Adrenal gland (tissue), 12 donors: ENCODE data around the gene LHPP. TPM values are rescaled to one million over a fixed set of nuclear protein-coding genes. Genes with fewer than 3 reads are reported as not detected.

Experiments
- DNase-seq, 7 donors: peaks; one replicate each; pipeline ENCODE4 v3.0.0-alpha.2; 2019 to 2020
- H3K27ac ChIP-seq, 5 donors: fragments of 200-600 bp; sonication (generic) in 4 of 5; 1 replicate in 3 of 5; 2 replicates in 2 of 5; pipeline versions ENCODE4 v1.5.1 to v1.8.0; 2016 to 2020; ENCODE audit warnings: mild to moderate bottlenecking in 1 of 5
- H3K27me3 ChIP-seq: fragments of 200-600 bp; 2 replicates; pipeline ENCODE4 v1.8.0; 2021
- H3K36me3 ChIP-seq, 2 donors: fragments of 200-600 bp; replicated peaks in 1 of 2; 1 replicate in 1 of 2; 2 replicates in 1 of 2; pipeline versions ENCODE4 v1.5.1 to v1.8.0; 2018 to 2022
- H3K4me1 ChIP-seq, 2 donors: fragments of 200-600 bp; replicated peaks in 1 of 2; 1 replicate in 1 of 2; 2 replicates in 1 of 2; pipeline versions ENCODE4 v1.5.1 to v1.8.0; 2018 to 2021
- H3K4me3 ChIP-seq, 4 donors: fragments of 200-600 bp; sonication (generic) in 3 of 4; one replicate each; pipeline ENCODE4 v1.5.1; 2016 to 2018
- H3K9me3 ChIP-seq, 3 donors: fragments of 200-600 bp; sonication (generic) in 1 of 3; replicated peaks in 1 of 3; 1 replicate in 2 of 3; 2 replicates in 1 of 3; pipeline versions ENCODE4 v1.5.1 to v1.8.0; 2016 to 2021
- CTCF ChIP-seq, 6 experiments: fragments of 450-650 bp in 4 of 6; fragments of 200-600 bp in 2 of 6; sonication (generic) in 1 of 6; IDR thresholded peaks; 1 replicate in 5 of 6; 2 replicates in 1 of 6; pipeline versions ENCODE4 v1.5.1 to v1.8.0; 2016 to 2021; ENCODE audit warnings: antibody characterized with exemption in 6 of 6, mild to moderate bottlenecking in 2 of 6, moderate library complexity in 1 of 6
- POLR2A ChIP-seq, 2 donors: fragments of 450-650 bp; IDR thresholded peaks; one replicate each; pipeline ENCODE4 v1.6.1; 2017; ENCODE audit warnings: antibody characterized with exemption in 2 of 2, mild to moderate bottlenecking in 2 of 2, moderate library complexity in 1 of 2
- WGBS, 4 donors: extraction: QIAGEN DNeasy Blood & Tissue Kit in 2 of 4; methylation state at CpG; one replicate each; pipeline versions ENCODE4 v1.1.5 to v1.1.7; 2013 to 2017; 5-methylcytosine and 5-hydroxymethylcytosine counted together
- intact Hi-C, 2 donors: fragments of 100-400 bp; cut with DNase I; formaldehyde crosslinking; loops; one replicate each; pipeline versions ENCODE4 v1.14.1 to v1.15.0; 2022 to 2023
- polyA plus RNA-seq, 3 donors: library from polyadenylated mRNA; stranded (reverse); fragments of 200-250 nt in 2 of 3; fragments of 350-450 nt in 1 of 3; fragmentation: Illumina TruSeq in 1 of 3; extraction: RNeasy Lipid Tissue Mini Kit (QIAGEN cat#74804) in 1 of 3; gene quantifications; one replicate each; pipeline ENCODE4 v1.2.3, GENCODE V29; 2013 to 2014
- total RNA-seq, 9 donors: library from RNA; depleted of rRNA in 4 of 9; stranded (reverse); fragments of >200 nt in 4 of 9; fragments of 120-200 nt in 1 of 9; fragmentation: NEBNext Ultra II Directional in 1 of 9; extraction: Animal tissue kit (Norgen Biotek cat#: 25700) in 1 of 9; gene quantifications; one replicate each; pipeline versions ENCODE4 v1.1.0 to v1.2.4, GENCODE V29; 2013 to 2023
- donor health status: healthy with polysubstance abuse.
- donor health status: Bipolar disorder and iron deficiency.
- donor health status: DM: yes; HTN: yes; CAD: no.
- donor health status: DM: no; HTN: no; CAD: no.
- donor health status: DM: no; HTN: no; CAD: no.
- donor health status: DM: yes; HTN: yes; CAD: no.

LHPP gene
- total and polyA plus RNA-seq, 12 donors, result 10.5 to 70.1 (median 43.4) TPM

DNA sequence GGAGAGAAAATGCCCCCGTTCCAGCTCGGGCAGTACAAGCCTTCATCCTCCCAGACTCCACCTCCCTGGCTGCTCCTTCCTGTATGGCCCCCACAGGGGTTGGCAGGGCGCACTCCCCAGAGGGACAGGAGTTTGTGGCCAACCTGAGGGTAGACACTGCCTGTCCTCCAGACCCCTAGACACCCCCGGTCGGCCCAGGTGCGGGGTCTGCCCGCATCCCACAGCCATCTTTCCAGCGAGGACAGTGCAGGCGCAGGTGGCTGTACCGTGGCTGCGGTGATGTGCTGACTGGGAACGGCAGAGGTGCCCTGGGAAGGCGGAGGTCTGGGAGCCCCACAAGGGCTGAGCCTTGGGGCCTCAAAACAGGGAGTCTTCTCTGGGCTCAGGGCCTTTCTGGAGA lies 81.5 kb downstream of the LHPP start:
- no peaks in the 10 kb centered on the region for H3K36me3 ChIP-seq
- no peak overlapping the region for H3K27ac ChIP-seq
- H3K4me3 ChIP-seq, result no peak overlapping the region
- TF ChIP-seq CTCF (IDR thresholded peaks at IDR 0.05) (no peak), POLR2A (IDR thresholded peaks at IDR 0.05) (no peak)
- DNase-seq, result no peak
- WGBS, 4 donors, result 89 to 93% (median 92%) methylated on average over 12 to 13 of the region's 13 CpGs
- intact Hi-C loops, result no loop called here
- no peaks in the 10 kb centered on the region for H3K9me3 ChIP-seq
- no peaks in the 10 kb centered on the region for H3K27me3 ChIP-seq
- peaks cover 0 to 26% of the 10 kb centered on the region in 2 donors for H3K4me1 ChIP-seq

DNA sequence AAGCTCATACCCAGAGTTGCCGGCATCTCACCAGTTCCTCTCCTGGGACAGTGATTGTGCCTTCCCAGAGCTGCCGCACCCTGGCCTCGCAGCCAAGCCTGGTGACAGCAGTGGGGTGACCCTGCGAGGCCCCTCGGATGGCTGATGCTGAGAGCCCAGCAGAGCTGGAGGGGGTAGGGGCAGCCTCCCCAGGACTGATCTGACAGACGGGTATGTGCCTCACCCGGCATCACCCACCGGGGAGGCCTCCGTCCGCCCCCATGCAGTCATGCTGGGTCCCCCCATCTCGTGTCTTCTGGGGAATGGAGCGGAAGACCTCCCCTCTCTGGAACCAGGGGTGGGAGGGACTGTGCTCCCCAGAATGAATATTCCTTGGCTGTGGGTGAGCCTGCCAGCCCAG lies 82.3 kb downstream of the LHPP start:
- intact Hi-C loops, result no loop called here
- Histone ChIP-seq H3K9me3 (no peaks in the 10 kb centered on the region), H3K4me1 (peaks cover 0 to 19% of the 10 kb centered on the region in 2 donors), H3K27ac (no peak overlapping the region), H3K36me3 (no peaks in the 10 kb centered on the region), H3K4me3 (no peak overlapping the region), H3K27me3 (no peaks in the 10 kb centered on the region)
- no peak for TF ChIP-seq CTCF (IDR thresholded peaks at IDR 0.05)
- DNase-seq, result no peak
- 78 to 89% (median 84%) methylated on average over 11 to 12 of the region's 12 CpGs for WGBS, 4 donors

DNA sequence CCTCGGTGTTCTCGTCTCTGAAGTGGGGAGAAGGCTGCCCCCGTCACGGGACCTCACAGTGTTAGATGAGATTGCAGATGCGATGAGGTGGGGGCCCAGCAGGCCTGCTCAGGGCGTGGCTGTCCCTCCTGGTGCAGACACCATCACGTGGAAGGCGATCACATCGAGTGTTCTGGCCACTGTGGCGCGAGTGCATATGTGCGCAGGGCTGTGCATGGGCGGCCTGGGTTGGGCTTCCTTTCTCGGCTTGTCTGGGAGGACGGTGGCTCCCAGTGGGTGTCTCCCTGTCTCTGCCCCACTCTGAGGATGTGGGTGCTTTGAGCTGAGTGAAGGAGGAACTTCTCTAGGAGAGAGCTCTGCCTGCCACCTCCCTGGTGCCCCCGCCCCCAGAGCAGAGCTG lies 83.1 kb downstream of the LHPP start:
- Histone ChIP-seq H3K9me3 (no peaks in the 10 kb centered on the region), H3K4me3 (no peak overlapping the region), H3K27ac (no peak overlapping the region), H3K36me3 (no peaks in the 10 kb centered on the region), H3K27me3 (no peaks in the 10 kb centered on the region), H3K4me1 (peaks cover 0 to 16% of the 10 kb centered on the region in 2 donors)
- intact Hi-C loops, result no loop called here
- no peak for TF ChIP-seq CTCF (IDR thresholded peaks at IDR 0.05)
- TF ChIP-seq POLR2A (IDR thresholded peaks at IDR 0.05), result no peak
- peak in 1 of 7 donors; percentile 16 for DNase-seq
- WGBS, 4 donors, result 91 to 96% (median 94%) methylated on average over 9 to 16 of the region's 16 CpGs

DNA sequence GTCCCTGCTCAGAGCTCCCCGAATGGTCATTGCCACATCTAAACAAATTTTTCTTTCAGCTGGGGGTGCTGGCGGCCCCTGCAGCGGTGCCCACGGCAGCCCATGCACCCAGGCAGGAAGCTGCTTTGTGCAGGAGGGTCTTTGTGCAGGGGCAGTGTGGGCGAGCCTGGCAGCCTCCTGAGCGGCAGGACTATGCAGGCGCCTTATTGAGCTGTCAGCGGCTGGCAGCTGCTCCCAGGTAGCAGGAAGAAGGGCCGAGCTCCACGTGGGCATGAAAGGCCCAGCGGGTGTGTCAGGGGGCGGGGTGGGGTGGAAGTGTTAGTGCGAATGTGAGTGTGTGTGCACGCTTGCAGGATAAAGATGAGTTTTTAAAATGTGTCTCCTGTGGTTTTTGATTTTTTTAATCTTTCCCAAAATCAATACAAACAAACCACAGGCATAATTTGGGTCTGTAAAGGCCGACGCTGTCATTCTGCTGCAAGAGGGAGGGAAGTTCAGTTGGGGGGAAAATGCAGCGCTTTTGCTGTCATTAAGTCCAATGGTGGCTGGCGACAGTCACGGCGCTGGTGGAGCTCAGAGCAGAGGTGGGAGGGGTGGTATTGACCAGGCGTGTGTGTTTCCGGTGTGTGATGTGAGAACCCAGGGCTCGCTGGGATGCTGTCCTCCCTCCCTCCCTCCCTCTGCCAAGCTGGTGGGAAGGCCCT lies 83.9 kb downstream of the LHPP start:
- Histone ChIP-seq H3K36me3 (no peaks in the 10 kb centered on the region), H3K9me3 (no peaks in the 10 kb centered on the region), H3K4me1 (peaks cover 0 to 12% of the 10 kb centered on the region in 2 donors), H3K4me3 (no peak overlapping the region), H3K27me3 (no peaks in the 10 kb centered on the region), H3K27ac (no peak overlapping the region)
- TF ChIP-seq CTCF (IDR thresholded peaks at IDR 0.05), result no peak
- no peak for TF ChIP-seq POLR2A (IDR thresholded peaks at IDR 0.05)
- DNase-seq, result no peak
- intact Hi-C loops, result no loop called here
- WGBS, 4 donors, result 83 to 94% (median 90%) methylated on average over 18 to 23 of the region's 23 CpGs
